ENCODE data around the gene SAMD4A. TPM values are rescaled to one million over a fixed set of nuclear protein-coding genes. Genes with fewer than 3 reads are reported as not detected.
A peak's percentile ranks its signal among the peaks of the same experiment; 100 is the strongest.

Gene SAMD4A, protein sequence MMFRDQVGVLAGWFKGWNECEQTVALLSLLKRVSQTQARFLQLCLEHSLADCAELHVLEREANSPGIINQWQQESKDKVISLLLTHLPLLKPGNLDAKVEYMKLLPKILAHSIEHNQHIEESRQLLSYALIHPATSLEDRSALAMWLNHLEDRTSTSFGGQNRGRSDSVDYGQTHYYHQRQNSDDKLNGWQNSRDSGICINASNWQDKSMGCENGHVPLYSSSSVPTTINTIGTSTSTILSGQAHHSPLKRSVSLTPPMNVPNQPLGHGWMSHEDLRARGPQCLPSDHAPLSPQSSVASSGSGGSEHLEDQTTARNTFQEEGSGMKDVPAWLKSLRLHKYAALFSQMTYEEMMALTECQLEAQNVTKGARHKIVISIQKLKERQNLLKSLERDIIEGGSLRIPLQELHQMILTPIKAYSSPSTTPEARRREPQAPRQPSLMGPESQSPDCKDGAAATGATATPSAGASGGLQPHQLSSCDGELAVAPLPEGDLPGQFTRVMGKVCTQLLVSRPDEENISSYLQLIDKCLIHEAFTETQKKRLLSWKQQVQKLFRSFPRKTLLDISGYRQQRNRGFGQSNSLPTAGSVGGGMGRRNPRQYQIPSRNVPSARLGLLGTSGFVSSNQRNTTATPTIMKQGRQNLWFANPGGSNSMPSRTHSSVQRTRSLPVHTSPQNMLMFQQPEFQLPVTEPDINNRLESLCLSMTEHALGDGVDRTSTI
- polyA plus RNA-seq (2012; ENCODE audit: low read depth, missing spikeins): 2.1 TPM

DNA sequence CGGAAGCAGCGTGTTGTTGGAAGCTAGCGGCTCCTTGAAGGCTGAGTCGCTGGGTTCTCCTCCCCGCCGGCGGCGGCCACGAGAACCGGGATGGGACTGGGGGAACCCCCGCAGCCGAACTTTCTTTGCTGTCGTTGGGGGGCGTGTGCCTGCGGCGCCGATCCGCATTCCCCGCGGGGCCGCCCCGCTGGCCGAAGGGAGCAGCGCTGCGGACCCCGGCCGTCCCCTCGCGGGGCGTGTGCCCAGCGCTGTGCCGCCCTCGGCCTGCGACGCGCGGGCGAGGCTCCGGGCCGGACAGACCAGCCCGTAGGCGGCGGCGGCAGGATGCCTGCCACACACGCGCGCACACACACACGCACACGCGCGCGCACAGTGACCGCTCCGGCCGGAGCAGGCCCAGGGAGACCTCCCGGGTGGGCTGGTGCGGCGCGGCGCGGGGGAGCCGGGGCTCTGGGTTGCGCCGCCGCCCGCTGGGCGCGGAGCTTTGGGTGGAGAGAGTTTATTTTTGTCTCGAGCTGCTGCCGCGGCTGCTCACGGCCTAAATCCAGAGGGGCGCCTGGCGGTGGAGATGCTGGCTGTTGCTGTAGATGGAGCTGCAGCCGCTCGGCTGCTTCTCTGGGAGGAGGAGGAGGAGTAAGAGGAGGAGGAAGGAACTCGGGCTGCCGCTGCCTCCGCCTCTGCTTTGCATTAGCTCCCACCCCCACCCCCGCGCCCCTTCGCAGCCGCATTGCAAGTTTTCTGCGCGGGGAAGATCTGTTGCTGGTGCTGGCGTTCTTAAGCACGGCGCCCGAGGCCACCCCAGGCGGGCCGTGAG lies at the start of gene SAMD4A:
SAMD4A (plus strand) TSS at position 719 of the 814 bp plus-strand sequence. CDS start 789 bp downstream, outside the sequence.
- TF ChIP-seq SPI1 (IDR thresholded peaks at IDR 0.05; ENCODE audit: low read depth, low read length) (0 out of 2 replicates have a peak, but pooled peaks have one; percentile 4), TAF1 (IDR thresholded peaks at IDR 0.05; ENCODE audit: low read depth, low read length) (no peak)
- DNase-seq (ENCODE audit: insufficient read length, low spot score) (peak; percentile 53), FAIRE-seq (peak; percentile 90)

- FAIRE-seq (no peak), DNase-seq (ENCODE audit: insufficient read length, low spot score) (no peak)
- TF ChIP-seq PAX5 (IDR thresholded peaks at IDR 0.05; ENCODE audit: insufficient read depth, low read length, severe bottlenecking) (no peak), POLR2AphosphoS5 (IDR thresholded peaks at IDR 0.05; ENCODE audit: low read depth, low read length) (no peak), POLR2A (IDR thresholded peaks at IDR 0.05; ENCODE audit: low read depth, low read length) (no peak), SPI1 (IDR thresholded peaks at IDR 0.05; ENCODE audit: low read depth, low read length) (no peak), TAF1 (IDR thresholded peaks at IDR 0.05; ENCODE audit: low read depth, low read length) (no peak), POU2F2 (IDR thresholded peaks at IDR 0.05; ENCODE audit: low read depth, low read length) (no peak)
These were observed 42.5 kb upstream of the SAMD4A start for GRCh38 chr14:54524410-54524809.

GRCh38 chr14:54528973-54529372 lies 38.0 kb upstream of the SAMD4A start:
- FAIRE-seq (peak; percentile 63), DNase-seq (ENCODE audit: insufficient read length, low spot score) (no peak)
- TF ChIP-seq POU2F2 (IDR thresholded peaks at IDR 0.05; ENCODE audit: low read depth, low read length): no peak

GRCh38 chr14:54529811-54530210 lies 37.1 kb upstream of the SAMD4A start:
- FAIRE-seq: peak; percentile 16

DNA sequence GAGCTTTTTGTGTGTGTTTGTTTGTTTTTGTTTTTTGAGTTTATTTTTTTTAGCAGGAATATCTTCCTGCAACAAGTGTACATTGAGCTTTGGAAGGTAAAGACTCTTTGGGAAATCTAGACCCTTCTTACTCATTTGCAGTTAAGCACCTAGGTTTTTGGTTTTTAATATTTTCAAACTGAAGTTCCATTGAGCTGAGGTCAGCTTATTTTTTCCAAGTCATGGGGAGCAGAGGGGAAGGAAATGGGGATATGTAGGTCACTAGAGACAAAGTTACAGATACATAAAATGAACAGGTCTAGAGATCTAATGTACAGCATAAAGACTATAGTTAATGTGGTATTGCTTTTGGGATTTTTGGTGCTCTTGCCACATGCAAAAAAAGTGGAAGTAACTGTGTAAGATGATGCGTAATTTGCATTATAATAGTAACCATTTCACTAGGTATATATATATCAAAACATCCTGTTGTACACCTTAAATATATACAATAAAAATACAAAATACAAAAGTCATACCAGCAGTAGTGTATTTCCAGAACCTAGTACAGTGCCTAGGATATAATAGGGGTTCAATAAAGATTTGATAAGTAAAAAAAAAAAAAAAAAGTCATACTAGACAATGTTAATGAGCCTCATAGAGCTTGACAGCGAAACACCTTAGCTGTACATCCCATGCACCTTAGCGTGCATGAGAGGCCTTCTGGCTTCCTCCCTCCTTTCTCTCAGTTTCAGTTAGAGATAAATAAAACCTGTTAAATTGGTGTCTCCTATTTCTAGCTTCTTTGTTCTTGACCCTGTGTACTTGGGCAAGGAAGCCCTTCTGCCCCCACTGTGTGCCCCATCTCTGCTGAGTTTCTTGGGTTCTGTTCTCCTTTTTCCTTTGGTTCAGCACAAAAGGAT lies 34.6 kb upstream of the SAMD4A start:
- TF ChIP-seq POLR2AphosphoS5 (IDR thresholded peaks at IDR 0.05; ENCODE audit: low read depth, low read length): no peak
- no peak for TF ChIP-seq TAF1 (IDR thresholded peaks at IDR 0.05; ENCODE audit: low read depth, low read length)
- peak; percentile 48; the same call in 1 of the 2 replicates for TF ChIP-seq POLR2A (IDR thresholded peaks at IDR 0.05; ENCODE audit: low read depth, low read length)
- peak; percentile 8; the same call in 1 of the 2 replicates for TF ChIP-seq POU2F2 (IDR thresholded peaks at IDR 0.05; ENCODE audit: low read depth, low read length)
- no peak for TF ChIP-seq PAX5 (IDR thresholded peaks at IDR 0.05; ENCODE audit: insufficient read depth, low read length, severe bottlenecking)
- peak; percentile 68 for TF ChIP-seq SPI1 (IDR thresholded peaks at IDR 0.05; ENCODE audit: low read depth, low read length)
- peak; percentile 78 for FAIRE-seq

More at GRCh38 chr14:54529811-54530210, 37.1 kb upstream of the SAMD4A start:
- no peak for DNase-seq (ENCODE audit: insufficient read length, low spot score)
- no peak for TF ChIP-seq PAX5 (IDR thresholded peaks at IDR 0.05; ENCODE audit: insufficient read depth, low read length, severe bottlenecking)

DNA sequence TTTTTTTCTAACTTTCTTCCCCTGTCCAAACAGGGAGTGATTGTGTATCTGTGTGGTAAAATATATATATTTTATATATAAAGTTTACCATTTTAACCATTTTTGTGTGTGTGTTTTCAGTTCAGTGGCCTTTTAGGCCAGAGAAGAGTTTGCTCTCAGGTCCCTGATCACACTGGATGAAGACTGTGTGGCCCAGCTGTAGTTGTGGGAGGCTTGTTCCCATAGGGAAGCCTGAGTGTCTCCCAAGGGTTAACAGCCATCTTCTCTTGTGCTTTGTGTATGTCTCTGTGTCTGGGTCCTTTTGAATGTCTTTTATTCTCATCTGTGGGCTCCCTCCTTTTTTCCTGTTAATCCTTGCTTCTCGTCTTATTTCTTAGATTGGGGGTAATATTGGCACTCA lies 33.8 kb upstream of the SAMD4A start:
- TF ChIP-seq TAF1 (IDR thresholded peaks at IDR 0.05; ENCODE audit: low read depth, low read length): no peak
- TF ChIP-seq PAX5 (IDR thresholded peaks at IDR 0.05; ENCODE audit: insufficient read depth, low read length, severe bottlenecking): no peak
- TF ChIP-seq POLR2A (IDR thresholded peaks at IDR 0.05; ENCODE audit: low read depth, low read length): no peak
- TF ChIP-seq POU2F2 (IDR thresholded peaks at IDR 0.05; ENCODE audit: low read depth, low read length): no peak
- no peak for TF ChIP-seq SPI1 (IDR thresholded peaks at IDR 0.05; ENCODE audit: low read depth, low read length)
- TF ChIP-seq POLR2AphosphoS5 (IDR thresholded peaks at IDR 0.05; ENCODE audit: low read depth, low read length): no peak
- FAIRE-seq (no peak), DNase-seq (ENCODE audit: insufficient read length, low spot score) (no peak)

More for the DNA sequence above, 34.6 kb upstream of the SAMD4A start:
- DNase-seq (ENCODE audit: insufficient read length, low spot score): no peak

DNA sequence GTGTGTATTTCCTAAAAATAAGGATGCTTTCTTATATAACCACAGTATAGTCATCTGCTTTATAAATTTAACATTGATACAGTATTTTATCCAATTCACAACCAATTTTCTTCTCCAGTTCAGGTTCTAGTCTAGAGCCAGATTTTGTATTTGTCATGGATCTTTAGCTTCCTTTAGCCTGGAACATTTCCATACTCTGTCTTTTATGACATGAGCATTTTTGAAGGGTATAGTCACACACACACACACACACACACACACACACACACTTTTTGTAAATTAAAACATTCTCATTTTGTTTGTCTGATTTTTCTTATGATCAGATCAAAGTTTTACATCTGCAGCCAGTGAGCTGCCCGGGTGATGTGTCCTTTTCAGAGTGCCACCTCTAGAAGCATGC lies 31.8 kb upstream of the SAMD4A start:
- no peak for FAIRE-seq
- no peak for DNase-seq (ENCODE audit: insufficient read length, low spot score)
- TF ChIP-seq POLR2AphosphoS5 (IDR thresholded peaks at IDR 0.05; ENCODE audit: low read depth, low read length): no peak
- TF ChIP-seq POU2F2 (IDR thresholded peaks at IDR 0.05; ENCODE audit: low read depth, low read length): no peak
- TF ChIP-seq SPI1 (IDR thresholded peaks at IDR 0.05; ENCODE audit: low read depth, low read length): no peak
- TF ChIP-seq PAX5 (IDR thresholded peaks at IDR 0.05; ENCODE audit: insufficient read depth, low read length, severe bottlenecking): no peak
- no peak for TF ChIP-seq TAF1 (IDR thresholded peaks at IDR 0.05; ENCODE audit: low read depth, low read length)
- TF ChIP-seq POLR2A (IDR thresholded peaks at IDR 0.05; ENCODE audit: low read depth, low read length): no peak

DNA sequence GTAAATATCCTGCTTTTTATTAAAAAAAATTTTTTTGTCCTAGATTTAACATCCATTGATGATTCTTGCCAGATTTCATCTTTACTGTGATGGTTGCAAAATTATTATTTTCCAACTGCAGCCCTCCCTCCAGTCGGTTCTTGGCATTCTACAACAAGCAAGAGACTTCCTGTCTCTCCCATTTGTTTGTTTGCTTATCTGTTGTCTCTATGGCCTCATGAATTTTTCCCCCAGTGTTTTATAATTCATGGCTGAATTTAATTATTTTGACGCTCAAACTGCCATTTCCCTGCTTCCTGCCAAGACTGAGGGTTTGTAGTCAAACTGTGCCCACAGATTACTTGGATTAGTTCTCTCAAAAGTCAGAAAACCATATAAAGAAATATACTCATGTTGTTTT lies 31.3 kb upstream of the SAMD4A start:
- TF ChIP-seq TAF1 (IDR thresholded peaks at IDR 0.05; ENCODE audit: low read depth, low read length) (no peak), POU2F2 (IDR thresholded peaks at IDR 0.05; ENCODE audit: low read depth, low read length) (no peak)
- DNase-seq (ENCODE audit: insufficient read length, low spot score) (no peak), FAIRE-seq (no peak)

DNA sequence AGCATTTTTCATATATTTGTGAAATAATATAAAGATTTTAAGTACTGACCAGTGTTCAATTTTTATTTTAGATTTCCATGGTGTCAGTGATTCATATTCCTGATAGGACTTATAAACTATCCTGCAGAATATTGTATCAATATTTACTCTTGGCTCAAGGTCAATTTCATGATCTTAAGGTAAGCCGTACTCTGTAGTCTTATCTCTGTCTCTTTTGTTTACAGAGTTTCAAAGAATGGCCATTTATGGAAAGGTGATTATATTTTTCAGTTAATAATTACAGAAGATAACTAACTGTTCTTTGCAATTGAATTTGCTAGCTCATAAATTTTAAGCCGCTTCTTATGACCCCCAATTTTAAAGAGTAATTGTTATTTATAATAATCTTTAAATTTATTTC lies 29.3 kb upstream of the SAMD4A start:
- TF ChIP-seq SPI1 (IDR thresholded peaks at IDR 0.05; ENCODE audit: low read depth, low read length) (no peak), POLR2AphosphoS5 (IDR thresholded peaks at IDR 0.05; ENCODE audit: low read depth, low read length) (no peak), TAF1 (IDR thresholded peaks at IDR 0.05; ENCODE audit: low read depth, low read length) (no peak), POU2F2 (IDR thresholded peaks at IDR 0.05; ENCODE audit: low read depth, low read length) (no peak), POLR2A (IDR thresholded peaks at IDR 0.05; ENCODE audit: low read depth, low read length) (no peak), PAX5 (IDR thresholded peaks at IDR 0.05; ENCODE audit: insufficient read depth, low read length, severe bottlenecking) (no peak)
- DNase-seq (ENCODE audit: insufficient read length, low spot score): no peak
- no peak for FAIRE-seq

All from GM12891 (cell line).